ENCODE measurements around the gene FRMD4B.

FRMD4B gene

GRCh38 chr3:69370156-69370883, 15.6 kb downstream of the FRMD4B start:
- peaks cover 13% of the 10 kb centered on the region for H3K4me1 Mint-ChIP-seq
- no peaks in the 10 kb centered on the region for H3K27me3 Mint-ChIP-seq (ENCODE audit: low read depth)
- H3K27ac Mint-ChIP-seq, result no peak overlapping the region
- H3K9me3 Mint-ChIP-seq, result no peaks in the 10 kb centered on the region
- no peak for TF ChIP-seq CTCF (IDR thresholded peaks at IDR 0.05; ENCODE audit: unreplicated experiment in 3 of 3)
- H3K4me3 Mint-ChIP-seq, result no peak overlapping the region
- H3K36me3 Mint-ChIP-seq (ENCODE audit: low read depth), result no peaks in the 10 kb centered on the region

DNA sequence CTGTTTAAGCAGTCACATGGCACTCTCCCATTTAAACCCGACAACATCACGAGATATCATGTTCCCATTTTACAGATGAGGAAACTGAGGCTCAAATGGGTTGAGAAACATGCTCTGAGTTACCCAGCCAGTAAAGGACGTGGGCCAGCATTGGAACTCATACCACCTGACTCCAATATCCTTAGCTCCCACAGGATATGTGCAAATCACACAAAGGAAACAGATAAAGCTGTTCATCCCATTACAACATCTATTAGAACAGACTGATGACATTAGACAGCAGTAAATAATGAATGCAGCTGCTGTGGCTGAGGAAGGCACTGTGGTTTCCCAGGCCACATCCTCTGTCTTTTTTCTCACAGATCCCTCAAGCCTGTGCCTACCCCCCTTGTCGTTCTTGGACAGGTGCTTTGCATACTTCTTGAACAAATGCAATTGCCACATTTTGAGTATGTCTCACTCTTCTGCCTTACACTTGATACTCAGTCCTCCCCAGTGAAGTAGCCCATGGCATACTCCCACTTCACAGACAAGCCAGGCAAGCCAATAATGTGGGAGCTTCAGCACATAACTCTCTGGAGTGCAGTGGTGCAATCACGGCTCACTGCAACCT, 17.7 kb downstream of the FRMD4B start:
- no peaks in the 10 kb centered on the region for H3K36me3 Mint-ChIP-seq (ENCODE audit: low read depth)
- H3K27ac Mint-ChIP-seq, result no peak overlapping the region
- no peak for TF ChIP-seq CTCF (IDR thresholded peaks at IDR 0.05; ENCODE audit: unreplicated experiment in 3 of 3)
- no peak overlapping the region for H3K4me3 Mint-ChIP-seq
- H3K9me3 Mint-ChIP-seq, result no peaks in the 10 kb centered on the region
- peaks cover 17% of the 10 kb centered on the region for H3K4me1 Mint-ChIP-seq
- H3K27me3 Mint-ChIP-seq (ENCODE audit: low read depth), result no peaks in the 10 kb centered on the region

GRCh38 chr3:69367586-69367985, 18.3 kb downstream of the FRMD4B start:
- no peaks in the 10 kb centered on the region for H3K36me3 Mint-ChIP-seq (ENCODE audit: low read depth)
- no peak overlapping the region for H3K27ac Mint-ChIP-seq
- no peaks in the 10 kb centered on the region for H3K27me3 Mint-ChIP-seq (ENCODE audit: low read depth)
- H3K4me3 Mint-ChIP-seq, result no peak overlapping the region
- TF ChIP-seq CTCF (IDR thresholded peaks at IDR 0.05; ENCODE audit: unreplicated experiment in 3 of 3), result no peak
- H3K9me3 Mint-ChIP-seq, result no peaks in the 10 kb centered on the region
- H3K4me1 Mint-ChIP-seq, result peaks cover 17% of the 10 kb centered on the region

DNA sequence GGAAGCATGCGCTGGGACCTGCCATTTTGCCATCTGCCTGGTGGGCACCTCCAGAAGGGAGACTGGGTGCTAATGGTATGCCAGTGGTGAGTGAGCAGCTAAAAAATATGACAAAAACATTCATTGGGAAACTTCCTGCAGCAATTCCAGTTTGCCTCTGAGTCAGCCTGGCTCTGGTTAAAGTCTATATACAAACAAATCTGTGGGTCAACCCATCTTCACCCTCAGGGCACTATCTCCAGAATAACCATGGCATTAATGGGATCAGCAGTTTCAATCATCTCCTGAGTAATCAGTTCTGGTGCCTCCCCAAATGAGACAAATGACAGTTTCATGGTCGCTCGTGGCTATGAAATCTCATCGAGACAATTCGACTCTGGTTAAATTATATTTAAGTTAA, 21.5 kb downstream of the FRMD4B start:
- Mint-ChIP-seq H3K9me3 (no peaks in the 10 kb centered on the region), H3K4me3 (no peak overlapping the region), H3K27ac (no peak overlapping the region), H3K27me3 (ENCODE audit: low read depth) (no peaks in the 10 kb centered on the region), H3K36me3 (ENCODE audit: low read depth) (no peaks in the 10 kb centered on the region), H3K4me1 (peaks cover 26% of the 10 kb centered on the region)
- TF ChIP-seq CTCF (IDR thresholded peaks at IDR 0.05; ENCODE audit: unreplicated experiment in 3 of 3), result no peak

DNA sequence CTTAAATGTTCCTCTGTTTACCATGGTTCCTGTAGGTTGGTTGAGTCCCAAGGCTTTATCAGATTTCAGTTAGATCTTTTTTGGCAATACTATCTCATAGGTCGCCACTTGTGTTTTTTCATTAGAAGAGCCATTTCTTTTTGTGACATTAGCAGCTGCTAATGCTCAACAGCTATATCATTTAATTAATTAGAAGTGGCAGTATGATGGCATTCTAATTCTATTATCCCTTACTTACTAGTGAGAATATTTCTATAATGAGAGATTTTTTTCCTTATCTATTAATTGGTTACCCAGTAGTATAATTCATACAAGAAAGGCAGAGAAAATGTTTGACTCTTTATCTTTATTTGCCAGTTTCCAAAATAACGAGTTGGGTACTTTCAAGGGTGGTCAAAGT, 25.2 kb downstream of the FRMD4B start:
- peaks cover 27% of the 10 kb centered on the region for H3K4me1 Mint-ChIP-seq
- H3K36me3 Mint-ChIP-seq (ENCODE audit: low read depth), result no peaks in the 10 kb centered on the region
- H3K27me3 Mint-ChIP-seq (ENCODE audit: low read depth), result no peaks in the 10 kb centered on the region
- no peak overlapping the region for H3K4me3 Mint-ChIP-seq
- no peak for TF ChIP-seq CTCF (IDR thresholded peaks at IDR 0.05; ENCODE audit: unreplicated experiment in 3 of 3)
- H3K9me3 Mint-ChIP-seq, result no peaks in the 10 kb centered on the region
- H3K27ac Mint-ChIP-seq, result no peak overlapping the region

DNA sequence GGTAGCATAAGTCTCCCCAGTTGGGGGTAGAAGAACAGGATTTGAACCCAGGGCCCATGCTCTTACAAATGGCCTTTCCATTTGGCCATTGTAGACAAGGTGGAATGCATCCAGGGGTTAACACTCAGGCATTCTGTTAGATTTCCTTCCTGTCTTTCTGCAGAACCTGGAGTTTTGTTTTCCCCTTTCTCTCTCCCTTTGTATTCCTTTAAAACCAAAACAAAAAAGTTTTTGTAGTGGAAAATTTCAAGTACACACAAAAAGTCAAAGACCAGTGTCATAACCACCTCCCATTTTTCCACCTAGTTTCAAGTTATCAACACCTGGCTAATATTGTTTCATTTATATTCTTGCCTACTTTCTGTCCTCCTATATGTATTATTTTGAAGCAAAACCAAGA, 26.0 kb downstream of the FRMD4B start:
- peak overlapping the region in 1 of 3 experiments; percentile 20 for H3K27ac Mint-ChIP-seq
- H3K4me1 Mint-ChIP-seq, result peaks cover 24% of the 10 kb centered on the region
- H3K9me3 Mint-ChIP-seq, result no peaks in the 10 kb centered on the region
- TF ChIP-seq CTCF (IDR thresholded peaks at IDR 0.05; ENCODE audit: unreplicated experiment in 3 of 3), result no peak
- no peaks in the 10 kb centered on the region for H3K36me3 Mint-ChIP-seq (ENCODE audit: low read depth)
- no peaks in the 10 kb centered on the region for H3K27me3 Mint-ChIP-seq (ENCODE audit: low read depth)
- H3K4me3 Mint-ChIP-seq, result no peak overlapping the region
